Measurements from ENCODE around the gene SLC6A19.
A peak's percentile ranks its signal among the peaks of the same experiment; 100 is the strongest.

The SLC6A19 gene

DNA sequence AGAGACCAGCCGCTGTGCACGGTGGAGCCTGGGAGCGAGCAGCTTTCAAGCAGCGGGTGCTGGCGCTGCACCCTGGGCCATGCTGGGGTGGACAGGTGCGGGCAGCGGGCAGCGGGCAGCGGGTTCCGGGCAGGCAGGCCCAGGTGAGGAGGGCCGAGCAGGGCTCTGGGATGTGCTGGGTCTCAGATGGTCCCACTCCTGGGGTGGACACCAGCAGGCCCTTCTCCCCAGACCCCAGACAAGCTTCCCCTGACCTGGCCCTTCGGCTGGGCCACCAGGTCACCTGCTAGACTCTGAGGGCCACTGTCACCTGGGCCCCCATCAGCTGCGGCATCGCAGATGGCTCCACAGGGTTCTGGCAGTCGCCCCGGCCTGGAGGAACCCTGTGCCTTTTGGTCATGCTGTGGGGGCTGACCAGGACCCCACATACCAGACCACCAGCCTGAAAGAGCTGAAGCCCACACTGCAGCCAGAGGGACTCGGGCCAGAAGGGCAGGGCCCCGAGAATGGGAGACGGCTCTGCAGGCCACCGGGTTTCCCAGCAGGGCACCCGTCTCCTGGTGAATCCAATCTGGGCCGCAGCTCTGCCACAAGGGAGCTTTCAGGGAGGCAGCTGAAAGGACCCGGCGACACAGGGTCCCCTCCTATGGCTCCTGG, 2.0 kb downstream of the SLC6A19 start:
- peaks cover 6% of the 10 kb centered on the region for H3K27me3 ChIP-seq (ENCODE audit: insufficient read depth, poor library complexity, severe bottlenecking)
- no peak overlapping the region for H3K4me3 ChIP-seq (replicated peaks; ENCODE audit: insufficient read depth, low read length)
- H3K27ac ChIP-seq (replicated peaks), result no peak overlapping the region
- DNase-seq (ENCODE audit: low read depth in 1 of 2, low spot score in 1 of 2), result no peak
- no peak for TF ChIP-seq SPI1 (IDR thresholded peaks at IDR 0.05; ENCODE audit: borderline replicate concordance, low read depth)
- TF ChIP-seq CTCF (IDR thresholded peaks at IDR 0.05; ENCODE audit: insufficient read depth, low read length), result no peak
- no peak for TF ChIP-seq POLR2AphosphoS5 (IDR thresholded peaks at IDR 0.05; ENCODE audit: low read depth)

- TF ChIP-seq SPI1 (IDR thresholded peaks at IDR 0.05; ENCODE audit: borderline replicate concordance, low read depth), result no peak
- no peak for TF ChIP-seq POLR2AphosphoS5 (IDR thresholded peaks at IDR 0.05; ENCODE audit: low read depth)
- TF ChIP-seq, protein P1, sequence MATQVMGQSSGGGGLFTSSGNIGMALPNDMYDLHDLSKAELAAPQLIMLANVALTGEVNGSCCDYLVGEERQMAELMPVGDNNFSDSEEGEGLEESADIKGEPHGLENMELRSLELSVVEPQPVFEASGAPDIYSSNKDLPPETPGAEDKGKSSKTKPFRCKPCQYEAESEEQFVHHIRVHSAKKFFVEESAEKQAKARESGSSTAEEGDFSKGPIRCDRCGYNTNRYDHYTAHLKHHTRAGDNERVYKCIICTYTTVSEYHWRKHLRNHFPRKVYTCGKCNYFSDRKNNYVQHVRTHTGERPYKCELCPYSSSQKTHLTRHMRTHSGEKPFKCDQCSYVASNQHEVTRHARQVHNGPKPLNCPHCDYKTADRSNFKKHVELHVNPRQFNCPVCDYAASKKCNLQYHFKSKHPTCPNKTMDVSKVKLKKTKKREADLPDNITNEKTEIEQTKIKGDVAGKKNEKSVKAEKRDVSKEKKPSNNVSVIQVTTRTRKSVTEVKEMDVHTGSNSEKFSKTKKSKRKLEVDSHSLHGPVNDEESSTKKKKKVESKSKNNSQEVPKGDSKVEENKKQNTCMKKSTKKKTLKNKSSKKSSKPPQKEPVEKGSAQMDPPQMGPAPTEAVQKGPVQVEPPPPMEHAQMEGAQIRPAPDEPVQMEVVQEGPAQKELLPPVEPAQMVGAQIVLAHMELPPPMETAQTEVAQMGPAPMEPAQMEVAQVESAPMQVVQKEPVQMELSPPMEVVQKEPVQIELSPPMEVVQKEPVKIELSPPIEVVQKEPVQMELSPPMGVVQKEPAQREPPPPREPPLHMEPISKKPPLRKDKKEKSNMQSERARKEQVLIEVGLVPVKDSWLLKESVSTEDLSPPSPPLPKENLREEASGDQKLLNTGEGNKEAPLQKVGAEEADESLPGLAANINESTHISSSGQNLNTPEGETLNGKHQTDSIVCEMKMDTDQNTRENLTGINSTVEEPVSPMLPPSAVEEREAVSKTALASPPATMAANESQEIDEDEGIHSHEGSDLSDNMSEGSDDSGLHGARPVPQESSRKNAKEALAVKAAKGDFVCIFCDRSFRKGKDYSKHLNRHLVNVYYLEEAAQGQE (IDR thresholded peaks at IDR 0.05; ENCODE audit: insufficient replicate concordance, low read depth), result no peak
- TF ChIP-seq GABPA (IDR thresholded peaks at IDR 0.05; ENCODE audit: low read depth), result no peak
- TF ChIP-seq CTCF (IDR thresholded peaks at IDR 0.05; ENCODE audit: insufficient read depth, low read length), result no peak
- H3K27ac ChIP-seq (replicated peaks), result no peak overlapping the region
- no peak for DNase-seq (ENCODE audit: low read depth in 1 of 2, low spot score in 1 of 2)
- peaks cover 6% of the 10 kb centered on the region for H3K27me3 ChIP-seq (ENCODE audit: insufficient read depth, poor library complexity, severe bottlenecking)
- no peak overlapping the region for H3K4me3 ChIP-seq (replicated peaks; ENCODE audit: insufficient read depth, low read length)
Measured at GRCh38 chr5:1203968-1204692, 2.7 kb downstream of the SLC6A19 start.

DNA sequence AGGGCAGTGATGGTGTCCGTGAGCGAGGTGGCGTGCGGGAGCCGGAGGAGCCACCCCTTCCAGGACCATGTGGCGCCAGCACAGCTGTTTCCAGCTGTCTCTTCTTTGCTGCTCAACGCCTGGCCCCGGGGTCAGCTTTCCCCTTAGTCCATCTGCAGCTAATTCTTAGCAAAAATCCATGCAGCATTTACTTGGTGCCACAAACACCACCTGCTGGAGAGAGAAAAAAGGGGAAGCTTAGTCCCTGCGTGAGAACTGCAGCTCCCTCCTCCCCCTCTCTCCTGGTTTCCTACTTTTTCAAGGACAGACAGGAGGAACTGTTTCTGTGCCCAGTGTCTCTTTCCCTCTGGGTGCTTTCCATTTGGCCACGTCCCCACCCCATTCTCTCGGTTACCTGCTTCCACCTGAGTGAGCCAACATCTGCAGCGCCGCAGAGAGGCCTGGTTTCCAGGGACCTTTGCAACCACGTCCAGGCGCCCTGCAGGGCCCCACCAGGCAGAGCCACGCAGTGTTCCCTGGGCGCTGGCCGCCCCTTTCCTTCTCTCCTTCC, 3.4 kb downstream of the SLC6A19 start:
- H3K27ac ChIP-seq (replicated peaks), result no peak overlapping the region
- no peak overlapping the region for H3K4me3 ChIP-seq (replicated peaks; ENCODE audit: insufficient read depth, low read length)
- peak in 1 of 2 experiments; percentile 41 for DNase-seq (ENCODE audit: low read depth in 1 of 2, low spot score in 1 of 2)
- peaks cover 2% of the 10 kb centered on the region for H3K27me3 ChIP-seq (ENCODE audit: insufficient read depth, poor library complexity, severe bottlenecking)
- TF ChIP-seq CTCF (IDR thresholded peaks at IDR 0.05; ENCODE audit: insufficient read depth, low read length), result no peak
- TF ChIP-seq, protein P1 (IDR thresholded peaks at IDR 0.05; ENCODE audit: insufficient replicate concordance, low read depth), result no peak
- TF ChIP-seq SPI1 (IDR thresholded peaks at IDR 0.05; ENCODE audit: borderline replicate concordance, low read depth), result peak; percentile 41; the same call in 1 of the 2 replicates
- no peak for TF ChIP-seq GABPA (IDR thresholded peaks at IDR 0.05; ENCODE audit: low read depth)
- TF ChIP-seq POLR2AphosphoS5 (IDR thresholded peaks at IDR 0.05; ENCODE audit: low read depth), result no peak
